Ecto neural progenitor cell (in vitro differentiated cells): ENCODE results near the gene CMKLR1.

Experiments used
- DNase-seq: peaks from one replicate; pipeline ENCODE4 v3.0.0-alpha.2; 2018; ENCODE audit warnings: low spot score

Gene CMKLR1, protein sequence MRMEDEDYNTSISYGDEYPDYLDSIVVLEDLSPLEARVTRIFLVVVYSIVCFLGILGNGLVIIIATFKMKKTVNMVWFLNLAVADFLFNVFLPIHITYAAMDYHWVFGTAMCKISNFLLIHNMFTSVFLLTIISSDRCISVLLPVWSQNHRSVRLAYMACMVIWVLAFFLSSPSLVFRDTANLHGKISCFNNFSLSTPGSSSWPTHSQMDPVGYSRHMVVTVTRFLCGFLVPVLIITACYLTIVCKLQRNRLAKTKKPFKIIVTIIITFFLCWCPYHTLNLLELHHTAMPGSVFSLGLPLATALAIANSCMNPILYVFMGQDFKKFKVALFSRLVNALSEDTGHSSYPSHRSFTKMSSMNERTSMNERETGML

DNA sequence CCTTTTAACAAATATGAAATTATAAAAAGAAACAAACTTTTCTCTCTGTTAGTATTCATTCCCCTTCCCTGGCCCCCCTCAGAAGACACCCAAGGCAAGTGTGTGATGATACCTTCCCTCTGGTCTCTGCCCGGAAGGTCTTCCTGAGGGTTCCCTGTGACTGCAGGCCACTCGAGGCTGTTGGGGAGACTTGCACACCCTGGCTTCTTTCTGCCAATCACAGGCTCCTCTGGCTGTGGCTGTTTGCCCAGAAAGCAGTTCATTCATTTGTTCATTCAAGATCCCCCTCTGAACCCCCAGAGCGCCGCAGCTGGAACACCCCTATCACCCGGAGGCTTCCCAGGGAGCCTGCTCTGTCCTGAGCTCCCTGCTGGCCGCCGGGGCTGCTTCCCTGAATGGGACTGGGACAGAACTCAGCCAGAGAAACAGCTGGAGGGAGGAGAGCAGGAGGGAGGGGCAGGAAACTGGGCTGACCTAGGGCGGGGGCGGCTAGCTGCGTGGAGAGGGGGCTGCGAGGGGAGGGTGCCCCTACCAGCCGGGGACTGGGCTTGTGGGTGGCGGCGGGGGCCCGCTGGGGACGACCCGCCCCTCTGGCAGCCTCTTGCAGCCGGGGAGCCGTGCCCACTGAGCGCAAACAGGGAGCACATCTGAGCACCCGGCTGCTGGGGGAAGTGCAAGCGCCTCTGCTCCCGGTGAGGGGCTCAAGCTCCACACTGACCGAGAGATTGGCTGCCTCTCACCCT lies at the start of gene CMKLR1:
TSS of gene CMKLR1 (minus strand) at position 397 of the 743 bp plus-strand sequence. CDS start 45,720 bp downstream, outside the sequence.
- DNase-seq, result no peak

DNA sequence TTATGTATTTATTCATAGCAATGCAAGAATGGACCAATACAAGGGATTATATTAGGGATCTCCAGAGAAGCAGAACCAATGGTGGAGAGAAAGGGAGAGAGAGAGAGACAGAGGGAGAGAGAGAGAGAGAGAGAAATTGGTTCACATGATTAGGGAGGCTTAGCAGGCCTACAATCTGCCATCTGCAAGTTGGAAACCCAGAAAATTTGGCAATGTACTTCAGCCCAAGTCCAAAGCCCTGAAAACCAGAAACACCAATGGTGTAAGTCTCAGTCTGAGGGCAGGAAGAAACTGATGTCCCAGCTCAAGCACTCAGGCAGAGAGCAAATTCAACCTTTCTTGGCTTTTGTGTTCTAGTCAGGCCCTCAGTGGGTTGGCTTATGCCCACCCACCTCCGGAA lies 48.7 kb upstream of the CMKLR1 start:
- no peak for DNase-seq

DNA sequence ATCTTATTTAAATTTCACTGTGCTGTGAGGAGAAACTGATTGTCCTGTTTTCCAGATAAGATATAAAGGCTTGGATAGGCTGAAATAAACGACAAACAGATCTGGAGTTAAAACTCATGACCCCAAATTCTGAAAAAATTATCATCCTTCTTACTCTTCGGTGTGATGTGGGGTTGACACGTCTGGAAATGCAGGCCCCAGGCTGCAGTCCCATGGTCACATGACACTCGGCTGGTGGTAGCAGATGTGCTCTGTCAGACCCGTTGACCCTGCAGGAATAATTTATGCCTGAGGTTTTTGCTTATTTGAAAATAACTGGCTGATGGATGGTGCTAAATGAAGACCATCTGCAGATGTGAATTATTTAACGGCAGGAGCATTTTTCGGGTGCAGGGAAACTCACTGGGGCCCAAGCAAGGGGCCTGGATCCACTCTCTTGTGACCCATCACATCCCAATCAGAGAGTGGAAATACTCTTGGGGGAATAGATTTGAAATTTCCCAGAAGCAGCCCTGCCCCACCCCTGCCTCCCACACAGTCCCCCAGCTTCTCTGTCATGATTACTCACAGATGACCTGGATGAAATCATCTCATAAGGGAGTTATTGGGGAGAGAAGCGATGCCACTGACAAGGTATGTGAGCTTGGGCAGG lies 47.7 kb upstream of the CMKLR1 start:
- DNase-seq, result no peak

DNA sequence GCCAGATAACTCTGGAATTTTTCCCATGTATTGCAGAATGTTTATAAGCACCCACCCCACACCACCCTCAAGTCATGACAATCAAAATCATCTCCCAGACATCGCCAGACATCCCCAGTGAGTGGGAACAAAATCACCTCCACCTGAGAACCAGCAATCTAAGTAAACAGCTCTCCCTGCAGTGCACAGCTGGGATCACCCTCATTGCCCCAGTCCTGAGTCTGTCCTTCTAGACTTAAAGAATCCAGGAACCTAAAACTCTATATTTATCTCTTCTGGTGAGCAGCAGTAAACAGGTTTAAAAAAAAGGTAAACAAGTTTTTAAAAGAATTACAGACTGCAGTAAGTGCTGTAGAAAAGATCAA lies 43.3 kb upstream of the CMKLR1 start:
- no peak for DNase-seq

DNA sequence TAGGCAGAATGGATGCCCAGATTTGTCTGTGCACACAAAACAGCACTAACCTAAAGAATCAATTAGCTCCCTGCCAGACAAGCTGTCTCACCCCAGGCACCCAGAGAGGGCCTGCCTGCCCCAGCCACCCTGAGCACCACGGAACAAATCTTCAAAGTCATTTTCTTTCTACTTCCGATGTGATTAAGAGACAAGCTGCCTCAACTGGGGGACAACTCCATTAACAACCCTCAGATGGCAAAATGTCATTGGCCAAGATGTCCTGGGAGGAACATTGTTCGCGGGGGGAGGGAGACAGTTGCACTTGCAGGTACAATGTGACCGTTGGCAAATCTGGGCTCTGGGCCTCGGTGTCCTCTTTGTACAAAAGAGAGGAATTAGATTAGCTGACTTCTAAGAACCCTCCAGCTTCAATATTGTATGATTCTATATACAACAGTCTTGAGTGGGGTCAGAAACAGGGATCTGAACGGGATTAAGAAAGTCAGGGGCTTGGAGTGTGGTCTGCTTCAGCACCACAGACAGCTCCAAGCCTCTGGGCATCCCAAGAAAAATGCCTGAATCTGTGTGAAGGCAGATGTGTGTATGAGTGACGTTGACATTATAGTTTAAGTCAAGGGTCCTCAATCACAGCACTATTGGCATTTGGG lies 42.8 kb upstream of the CMKLR1 start:
- DNase-seq, result peak; percentile 79

DNA sequence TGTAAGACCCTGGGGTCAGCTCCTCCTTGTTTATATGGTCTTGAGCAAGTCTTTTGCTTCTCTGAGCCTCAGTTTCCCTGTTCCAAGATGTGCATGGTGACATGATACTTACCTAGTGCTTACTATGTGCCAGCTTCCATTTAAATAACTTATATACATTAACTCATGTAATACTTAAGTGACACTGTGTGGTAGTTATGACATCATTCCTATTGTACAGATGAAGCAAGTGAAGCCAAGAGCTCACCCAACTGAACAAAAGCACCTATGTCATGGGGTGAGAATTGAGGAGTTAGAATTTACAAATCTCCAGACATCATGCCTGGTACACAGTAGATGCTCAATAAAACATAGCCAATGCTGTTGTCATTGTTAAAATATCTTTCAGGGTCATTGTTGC lies 41.3 kb upstream of the CMKLR1 start:
- DNase-seq, result no peak

DNA sequence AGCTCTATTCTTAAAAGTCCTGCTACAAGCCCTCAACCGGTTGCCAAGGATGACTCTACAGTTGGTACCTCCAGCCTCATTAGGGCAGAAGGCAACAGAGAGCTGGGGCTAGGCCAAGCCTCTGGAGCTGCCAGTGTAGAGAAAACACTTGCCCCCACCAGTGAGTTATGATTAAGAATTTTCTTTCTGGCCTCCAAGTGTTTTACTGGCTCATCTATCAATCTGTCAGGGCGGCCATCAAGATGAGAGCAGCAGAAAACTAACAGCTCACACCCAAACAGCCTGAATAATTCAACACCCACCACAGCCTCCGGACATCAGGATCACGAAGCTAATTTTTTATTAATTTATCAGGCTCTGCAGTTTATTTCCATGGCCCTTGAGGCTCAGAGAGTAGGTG lies 40.7 kb upstream of the CMKLR1 start:
- no peak for DNase-seq

DNA sequence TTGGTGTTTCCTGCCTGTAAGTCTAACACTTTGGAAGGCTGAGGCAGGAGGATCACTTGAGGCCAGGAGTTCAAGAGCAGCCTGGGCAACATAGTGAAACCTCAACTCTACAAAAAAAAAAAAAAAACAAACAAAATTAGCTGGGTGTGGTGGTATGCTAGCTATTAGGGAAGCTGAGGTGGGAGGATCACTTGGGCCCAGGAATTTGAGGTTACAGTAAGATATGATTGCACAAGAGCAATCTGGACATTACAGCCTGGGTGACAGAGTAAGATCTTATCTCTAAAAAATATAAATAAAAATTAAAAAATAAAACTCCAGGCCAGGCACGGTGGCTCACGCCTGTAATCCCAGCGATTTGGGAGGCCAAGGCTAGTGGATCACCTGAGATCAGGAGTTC lies 39.8 kb upstream of the CMKLR1 start:
- no peak for DNase-seq

DNA sequence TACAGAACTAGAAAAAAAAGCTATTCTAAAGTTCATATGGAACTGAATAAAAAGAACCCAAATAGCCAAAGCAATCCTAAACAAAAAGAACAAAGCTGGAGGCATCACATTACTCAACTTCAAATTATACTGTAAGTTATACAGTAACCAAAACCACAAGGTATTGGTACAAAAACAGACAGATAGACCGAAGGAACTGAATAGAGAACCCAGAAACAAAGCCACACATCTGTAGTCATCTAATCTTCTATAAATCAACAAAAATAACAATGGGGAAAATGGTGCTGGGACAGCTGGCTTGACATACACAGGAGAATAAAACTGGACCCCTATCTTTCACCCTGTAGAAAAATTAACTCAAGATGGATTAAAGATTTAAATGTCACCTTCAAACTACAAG lies 38.1 kb upstream of the CMKLR1 start:
- DNase-seq, result no peak

DNA sequence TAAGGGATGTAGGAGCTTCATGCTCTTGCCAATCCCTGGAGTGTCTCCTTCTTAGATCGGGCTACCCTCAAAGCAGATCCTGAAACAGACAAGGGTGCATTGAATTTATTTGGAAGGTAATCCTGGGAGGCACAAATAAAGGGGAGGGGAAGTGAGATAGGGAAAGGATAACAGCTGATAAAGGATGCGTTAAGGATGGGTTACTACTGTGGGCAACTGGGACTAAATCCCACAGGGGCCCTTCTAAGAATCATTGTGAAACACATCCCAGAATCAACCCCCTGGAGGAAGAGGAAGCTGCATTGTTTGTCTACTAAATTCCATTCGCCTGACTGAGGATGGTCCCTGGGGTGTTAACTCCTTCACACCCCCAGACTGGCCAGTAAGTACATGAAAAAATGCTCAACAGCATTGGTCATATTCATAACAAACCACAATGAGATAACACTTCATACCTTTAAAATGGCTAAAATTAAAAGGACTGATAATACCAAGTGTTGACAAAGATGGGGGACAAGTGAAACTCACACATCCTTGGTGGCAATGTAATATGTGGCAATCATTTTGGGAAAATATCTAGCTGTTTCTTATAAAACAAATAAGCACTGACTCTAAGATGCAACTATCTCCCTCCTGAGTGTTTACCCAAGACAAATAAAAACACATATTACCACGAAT lies 37.0 kb upstream of the CMKLR1 start:
- DNase-seq, result no peak

DNA sequence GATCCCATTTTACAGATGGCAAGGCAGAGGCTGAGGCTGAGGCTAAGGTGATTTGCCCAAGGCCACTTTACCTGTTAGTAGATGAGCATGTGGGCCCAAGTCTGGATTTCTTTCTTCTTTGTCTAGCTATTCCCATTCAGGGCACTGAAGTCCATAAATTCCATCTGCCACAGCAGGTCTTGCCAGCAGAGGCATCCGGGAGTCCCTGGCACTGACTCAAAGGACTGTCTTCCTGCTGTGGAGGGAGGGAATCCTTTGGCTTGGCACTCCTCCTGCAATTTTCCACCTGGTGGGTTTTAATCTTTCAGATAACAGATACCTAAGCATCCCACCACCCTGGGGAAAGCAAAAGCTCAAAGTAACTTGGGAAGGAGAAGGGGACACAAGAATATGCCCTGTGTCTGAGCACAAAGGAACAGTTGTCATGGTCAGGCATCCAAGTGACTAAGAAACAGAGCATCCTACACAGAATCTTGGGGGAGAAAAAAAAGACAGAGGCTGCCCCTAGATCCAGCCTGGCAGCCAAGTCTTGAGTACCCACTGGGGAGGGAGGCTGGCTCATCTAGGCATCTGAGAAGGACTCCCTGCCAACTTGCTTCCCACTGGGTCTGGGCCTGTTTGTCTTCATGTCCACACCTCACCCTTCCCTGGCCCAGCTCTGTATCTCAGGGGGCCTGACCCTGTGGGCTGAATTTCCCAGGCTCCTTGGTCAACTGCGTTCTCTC lies 35.6 kb upstream of the CMKLR1 start:
- DNase-seq, result no peak

DNA sequence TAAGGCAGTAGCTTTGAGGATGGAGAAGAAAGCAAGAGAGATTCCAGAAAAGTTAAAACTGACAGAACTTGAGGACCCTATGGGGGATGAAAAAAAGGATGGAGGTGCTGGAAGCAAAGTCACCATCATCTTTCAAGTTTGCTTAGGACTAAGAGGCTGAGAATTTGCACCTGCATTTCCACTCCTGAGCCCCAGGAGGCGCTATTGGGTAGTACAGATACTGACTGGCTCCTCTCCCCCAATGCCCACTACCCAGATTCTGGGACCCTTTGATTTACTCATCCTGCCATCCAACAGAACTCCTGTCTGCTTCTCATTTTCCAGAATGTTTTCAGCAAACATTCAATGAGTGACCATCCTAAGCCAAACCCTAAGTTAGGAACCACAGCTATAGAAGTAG lies 34.0 kb upstream of the CMKLR1 start:
- no peak for DNase-seq

DNA sequence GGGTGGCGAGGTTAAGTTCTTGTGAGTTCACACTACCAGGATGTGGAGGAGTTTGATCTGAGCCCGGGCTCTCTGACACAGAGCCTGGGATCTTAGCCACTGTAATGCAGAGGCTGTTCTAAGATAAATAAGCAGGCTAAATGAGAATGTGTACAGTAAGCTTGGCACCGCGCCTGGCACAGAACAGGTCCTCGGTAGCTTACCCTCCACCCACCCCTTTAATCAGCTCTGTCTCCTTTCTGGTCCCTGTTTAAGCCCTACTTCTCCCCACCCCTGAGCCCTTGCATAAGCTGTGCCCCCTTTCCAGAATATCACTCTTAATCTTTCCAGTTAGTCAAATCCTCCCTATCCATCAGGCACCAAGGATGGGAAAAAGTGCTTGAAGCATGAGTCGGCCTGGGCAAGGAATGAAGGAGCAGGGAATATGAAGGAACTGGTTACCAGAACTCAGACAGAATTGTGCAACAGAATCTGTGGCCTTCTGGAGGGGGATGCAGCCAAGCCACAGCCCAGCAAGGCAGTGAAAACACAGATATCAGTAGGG lies 32.8 kb upstream of the CMKLR1 start:
- no peak for DNase-seq

DNA sequence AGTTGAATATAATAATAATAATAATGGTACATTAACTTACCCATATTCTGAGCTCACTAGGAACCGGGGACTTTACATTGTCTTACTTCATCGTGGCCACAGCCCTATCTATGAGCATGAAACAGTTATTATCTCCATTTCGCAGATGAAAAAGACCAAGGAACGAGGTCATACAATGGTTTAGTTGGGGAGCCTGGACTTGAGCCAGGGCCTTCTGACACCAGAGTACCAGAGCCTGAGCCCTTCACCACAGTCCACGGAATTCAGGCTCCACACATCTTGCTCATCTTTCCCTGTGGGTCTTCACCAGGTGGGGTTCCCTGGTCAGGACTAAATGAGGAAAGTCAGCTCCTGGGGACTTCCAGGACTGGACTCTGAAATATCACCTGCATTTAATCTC lies 31.3 kb upstream of the CMKLR1 start:
- DNase-seq, result no peak

DNA sequence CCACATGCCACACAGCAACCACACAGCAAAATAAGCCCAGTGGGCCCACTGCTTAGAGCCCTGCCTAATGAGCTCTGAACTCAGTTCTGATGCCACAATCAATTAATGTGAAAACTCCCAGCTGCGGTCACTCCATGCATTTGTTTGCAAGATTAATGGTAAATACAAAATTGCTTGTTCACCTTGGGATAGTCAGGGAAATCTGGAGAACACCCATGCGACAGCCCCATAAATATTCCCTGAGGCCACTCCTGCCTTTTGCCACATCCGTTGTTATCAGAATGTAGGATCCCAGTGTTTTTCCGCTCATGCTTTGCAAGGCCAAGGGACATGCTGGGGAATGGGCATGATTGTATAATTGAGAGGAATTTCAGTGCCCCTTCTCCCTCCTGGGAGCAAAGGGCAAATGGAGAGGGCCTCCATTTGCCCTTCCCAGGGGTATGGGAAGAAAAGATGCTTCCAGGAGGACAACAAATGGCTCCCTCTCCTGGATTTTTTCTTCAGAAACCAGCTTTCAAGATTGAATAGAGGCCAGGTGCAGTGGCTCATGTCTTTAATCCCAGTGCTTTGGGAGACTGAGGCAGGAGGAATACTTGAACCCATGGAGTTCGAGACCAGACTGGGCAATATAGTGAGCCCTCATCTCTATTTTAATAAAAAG lies 30.8 kb upstream of the CMKLR1 start:
- no peak for DNase-seq

DNA sequence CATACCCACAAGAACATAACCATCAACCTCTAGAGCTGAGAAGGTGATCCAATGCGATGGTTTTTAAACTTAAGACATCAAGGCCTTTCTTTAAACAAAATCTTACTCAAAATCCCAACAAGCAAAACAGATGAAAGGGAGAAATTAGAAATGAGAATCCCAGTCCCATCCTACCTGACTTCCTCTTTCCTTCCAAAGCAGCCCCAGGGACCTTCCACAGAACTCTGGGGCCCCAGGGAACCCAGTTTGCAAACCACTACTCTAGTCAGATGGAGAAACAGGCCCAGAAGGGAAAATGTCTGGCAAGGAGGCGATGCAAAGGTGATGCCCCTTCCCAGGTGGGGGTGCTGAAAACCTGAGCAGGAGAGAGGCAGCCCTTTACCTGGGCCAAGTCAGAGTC lies 29.0 kb upstream of the CMKLR1 start:
- DNase-seq, result no peak

DNA sequence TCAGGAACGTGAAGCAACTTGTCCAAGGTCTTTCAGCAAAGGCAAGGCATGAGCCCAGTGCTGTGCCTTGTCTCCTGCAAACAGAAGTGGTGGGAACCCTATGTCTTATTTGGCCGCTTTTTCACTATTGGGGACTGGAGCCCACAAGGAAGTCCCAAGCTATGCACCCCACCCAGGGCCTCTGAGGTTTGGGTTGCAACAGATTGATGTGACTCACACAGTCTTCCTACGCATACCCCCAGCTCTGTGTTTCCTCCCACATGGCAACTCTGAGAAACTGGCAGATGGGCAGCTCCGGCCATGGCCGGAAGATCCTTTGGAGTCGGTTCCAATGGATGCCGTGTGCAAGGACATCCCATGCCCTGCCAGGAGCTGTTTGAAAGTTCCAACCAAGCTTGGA lies 28.3 kb upstream of the CMKLR1 start:
- no peak for DNase-seq

DNA sequence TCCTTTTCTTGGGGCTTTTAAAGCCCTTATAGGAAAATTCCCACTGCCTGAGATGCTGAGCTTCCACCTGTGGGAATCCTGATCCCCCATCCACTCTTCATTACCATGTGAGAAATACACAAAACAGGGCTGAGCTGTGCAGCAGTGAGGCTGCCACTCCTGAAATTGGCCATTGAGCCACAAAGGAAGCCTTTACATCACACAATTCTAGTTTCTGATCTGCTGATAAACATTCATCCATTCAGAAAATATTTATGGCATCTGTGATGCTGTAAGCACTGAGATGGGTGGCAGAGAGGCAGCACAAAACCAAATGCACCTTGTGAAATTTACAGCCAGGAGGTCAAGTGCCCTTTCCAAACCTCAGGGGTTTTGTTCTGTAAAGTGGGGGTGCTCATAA lies 26.2 kb upstream of the CMKLR1 start:
- DNase-seq, result no peak

DNA sequence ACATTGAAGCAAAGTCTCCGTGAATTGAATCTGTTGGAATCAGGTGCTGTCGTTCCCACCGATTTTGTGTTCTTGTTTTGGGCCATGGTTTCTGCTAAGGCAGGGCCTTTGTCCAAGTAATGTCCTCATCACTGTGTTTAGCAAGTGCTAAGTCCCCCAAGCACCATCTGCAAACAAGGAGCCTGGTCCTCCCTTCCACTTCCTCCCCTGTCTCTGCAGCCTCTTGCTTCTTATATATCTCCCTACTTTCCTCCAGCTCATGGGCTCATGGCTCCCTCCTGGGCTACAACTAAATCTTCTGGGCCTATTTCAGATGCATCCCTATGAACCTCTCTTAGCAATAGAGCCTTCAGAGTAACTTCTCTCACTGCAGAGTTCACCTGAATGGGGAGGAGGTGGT lies 25.8 kb upstream of the CMKLR1 start:
- no peak for DNase-seq

DNA sequence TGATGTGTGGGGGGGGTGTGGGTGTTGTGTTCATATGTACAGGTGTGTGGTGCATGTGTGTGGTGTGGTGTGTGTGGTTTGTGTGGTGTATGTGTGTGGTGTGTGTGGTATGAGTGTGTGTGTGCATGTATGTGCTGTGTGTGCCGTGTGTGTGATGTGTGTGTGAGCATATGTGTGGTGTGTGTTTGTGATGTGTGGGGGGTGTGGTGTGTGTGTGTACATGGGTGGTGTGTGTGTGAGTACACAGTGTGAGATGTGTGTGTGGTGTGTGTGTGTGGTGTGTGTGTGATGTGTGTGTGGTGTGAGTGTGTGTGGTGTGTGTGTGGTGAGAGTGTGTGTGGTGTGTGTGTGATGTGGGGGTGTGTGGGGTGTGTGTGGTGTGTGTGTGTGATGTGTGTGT lies 24.5 kb upstream of the CMKLR1 start:
- DNase-seq, result no peak

DNA sequence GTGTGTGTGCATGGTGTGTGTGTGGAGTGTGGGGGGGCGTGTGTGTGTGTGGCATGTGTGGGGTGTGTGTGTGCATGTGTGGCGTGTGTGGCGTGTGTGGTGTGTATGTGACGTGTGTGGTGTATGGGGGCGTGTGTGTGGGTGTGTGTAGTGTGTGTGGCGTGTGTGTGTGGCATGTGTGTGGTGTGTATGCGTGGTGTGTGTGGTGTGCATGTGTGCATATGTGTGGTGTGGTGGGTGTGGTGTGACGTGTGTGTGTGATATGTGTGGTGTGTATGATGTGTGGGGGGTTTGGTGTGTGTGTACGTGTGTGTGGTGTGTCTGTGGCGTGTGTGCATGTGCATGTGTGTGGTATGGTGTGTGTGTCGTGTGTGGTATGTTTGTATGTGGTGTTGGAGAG lies 24.1 kb upstream of the CMKLR1 start:
- no peak for DNase-seq
